HPDE6-E6E7 (cell line): ENCODE results near the gene AMN1.

Source experiments
- DNase-seq: peaks from one replicate; pipeline ENCODE4 v3.0.0; 2011; ENCODE audit warnings: missing footprints; ENCODE audit errors: extremely low spot score

AMN1 gene

DNA sequence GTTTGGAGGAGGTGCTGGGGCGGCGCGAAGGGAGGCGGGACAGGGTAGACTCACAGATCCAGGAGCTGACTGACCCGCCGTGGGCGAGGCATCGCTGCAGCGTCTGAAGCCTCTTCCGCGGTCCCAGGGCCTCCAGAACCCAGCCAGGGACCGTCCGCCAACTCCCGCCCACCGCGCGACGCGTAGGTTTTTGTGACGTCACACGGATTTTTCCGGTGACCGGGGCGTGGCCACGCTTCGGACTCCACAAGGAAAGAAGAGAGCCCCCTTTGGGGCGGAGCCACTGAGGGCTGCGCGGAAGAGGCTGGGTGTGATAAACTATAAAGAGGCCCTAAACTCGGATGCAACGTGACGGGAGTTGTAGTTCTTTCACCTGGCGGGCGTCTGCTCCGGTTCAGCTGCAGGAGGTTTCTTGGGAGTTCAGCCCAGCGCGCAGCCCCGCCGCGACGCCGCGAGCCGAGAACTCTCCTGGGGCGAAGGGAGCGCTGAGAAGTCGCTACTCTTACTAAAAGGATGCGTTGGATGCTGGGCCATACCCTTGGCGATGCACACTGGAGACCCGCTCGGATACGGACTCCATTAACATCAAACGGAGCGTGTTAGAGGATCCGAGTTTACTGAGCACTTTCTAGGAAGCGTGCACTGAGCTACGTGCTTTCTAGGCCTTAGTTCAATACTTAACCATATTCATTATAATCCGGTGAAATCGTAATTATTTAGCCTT is at the start of gene AMN1:
TSS of gene AMN1 (minus strand) at position 105 of the 724 bp plus-strand sequence. CDS start at position 92, 13 bp downstream.
- peak; percentile 96 for DNase-seq

DNA sequence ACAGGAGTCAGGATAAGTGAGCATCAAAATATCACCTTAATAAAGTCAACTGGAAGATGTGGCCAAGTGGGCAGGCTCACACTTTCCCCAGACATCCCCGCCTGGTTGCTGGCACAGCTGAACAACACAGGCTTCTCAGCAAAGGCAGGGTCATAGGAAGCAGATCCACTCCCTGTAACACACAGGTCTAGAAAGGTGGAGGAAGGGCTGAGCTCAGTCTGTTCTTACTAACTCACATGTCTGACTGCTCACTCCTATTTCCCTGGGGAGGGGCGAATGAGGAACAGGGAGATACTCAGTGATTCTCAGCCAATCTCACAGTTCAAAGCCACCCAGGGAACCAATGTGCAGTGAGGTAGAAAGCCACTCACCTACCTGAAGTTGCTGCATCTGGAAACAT is 45.0 kb upstream of the AMN1 start:
- peak; percentile 5 for DNase-seq

DNA sequence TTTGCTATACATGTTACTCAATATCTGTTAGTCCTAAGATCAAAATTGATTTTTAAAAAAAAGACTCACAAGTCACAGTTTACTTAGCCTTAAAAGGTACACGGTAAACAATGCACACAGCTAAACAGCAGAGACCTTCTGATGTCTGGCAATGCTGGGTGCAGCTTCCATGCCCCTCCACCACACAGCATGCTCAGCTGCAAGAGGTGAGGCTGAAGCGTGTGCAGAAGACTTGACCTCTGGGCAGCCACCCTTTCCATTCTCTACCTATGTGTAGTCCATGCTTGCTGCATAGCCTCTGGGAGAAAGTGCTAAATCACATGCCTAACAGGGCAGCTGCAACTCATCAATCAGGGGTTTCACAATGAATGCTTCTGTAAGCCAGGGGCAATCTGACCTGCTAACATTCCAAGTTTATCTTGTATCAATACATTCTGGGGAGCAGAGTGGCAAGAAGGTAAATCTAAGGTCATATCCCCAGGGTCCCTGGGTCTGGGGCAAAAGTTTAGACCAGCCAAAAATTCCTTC is 44.5 kb upstream of the AMN1 start:
- DNase-seq = peak; percentile 6

DNA sequence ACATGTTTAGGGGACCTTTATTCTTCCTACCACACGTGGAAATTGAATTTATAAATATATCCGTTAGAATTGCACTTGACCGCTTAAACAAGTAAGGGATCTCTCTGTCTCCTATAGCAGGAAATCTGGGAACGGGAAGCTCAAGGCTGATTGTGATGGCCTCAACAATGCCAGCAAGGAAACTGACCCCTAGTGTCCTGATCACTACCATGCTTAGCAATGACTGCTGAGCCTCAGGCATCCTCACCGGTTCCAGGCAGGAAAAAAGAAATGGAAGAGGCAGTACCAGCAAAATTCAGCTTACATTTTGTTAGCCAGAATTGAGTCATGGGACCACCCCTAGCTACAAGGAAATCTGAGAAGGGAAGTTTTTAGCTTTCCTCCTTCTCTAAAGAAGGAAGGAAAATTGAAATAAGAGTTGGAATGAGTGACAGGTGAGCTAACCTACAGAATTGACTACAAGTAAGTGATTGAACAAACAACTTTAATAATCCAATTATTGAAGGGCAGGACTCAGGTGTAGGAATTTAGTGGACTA is 43.9 kb upstream of the AMN1 start:
- DNase-seq = no peak

DNA sequence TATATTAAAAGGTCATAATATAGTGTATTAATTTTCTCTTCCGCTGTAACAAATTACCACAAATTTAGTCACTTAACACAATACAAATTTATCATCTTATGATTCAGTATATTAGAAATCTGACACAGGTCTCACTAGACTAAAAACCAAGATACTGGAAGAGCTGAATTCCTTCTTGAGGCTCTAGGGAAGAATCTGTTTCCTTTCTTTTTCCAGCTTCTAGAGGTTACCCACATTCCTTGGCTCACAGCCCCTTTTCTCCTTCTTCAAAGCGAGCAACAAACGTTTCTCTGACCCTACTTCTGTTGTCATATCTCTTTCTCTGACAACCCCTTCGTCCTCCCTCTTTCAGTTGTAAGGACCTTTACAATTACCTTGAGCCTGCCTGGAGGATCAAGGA is 43.4 kb upstream of the AMN1 start:
- no peak for DNase-seq

DNA sequence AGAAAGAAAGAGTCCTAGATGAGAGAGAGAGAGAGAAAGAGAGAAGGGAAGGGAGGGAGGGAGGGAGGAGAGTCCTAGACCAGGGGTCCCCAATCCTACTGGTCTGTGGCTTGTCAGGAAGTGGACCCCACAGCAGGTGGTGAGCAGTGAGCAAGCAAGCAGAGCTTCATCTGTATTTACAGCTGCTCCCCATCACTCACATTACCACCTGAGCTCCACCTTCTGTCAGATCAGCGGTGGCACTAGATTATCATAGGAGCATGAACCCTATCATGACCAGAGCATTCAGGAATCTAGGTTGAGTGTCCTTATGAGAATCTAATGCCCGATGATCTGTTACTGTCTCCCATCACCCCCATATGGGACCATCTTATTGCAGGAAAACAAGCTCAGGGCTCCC is 39.2 kb upstream of the AMN1 start:
- DNase-seq = no peak

DNA sequence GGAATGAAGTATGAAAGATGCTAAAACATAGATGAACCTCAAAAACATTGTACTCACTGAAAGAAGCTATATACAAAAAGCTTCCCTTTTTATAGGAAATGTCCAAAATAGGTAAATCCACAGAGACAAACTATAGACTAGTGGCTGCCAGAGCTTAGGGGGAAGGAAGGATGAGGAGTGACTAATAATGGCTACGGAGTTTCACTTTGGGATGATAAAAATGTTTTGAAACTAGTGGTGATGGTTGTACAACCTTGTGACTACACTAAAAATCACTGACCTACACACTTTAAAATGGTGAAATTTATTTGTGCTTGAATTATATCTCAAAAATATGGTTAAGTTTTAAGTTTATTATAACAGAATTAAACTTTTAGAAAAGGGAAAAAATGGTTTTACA is 37.1 kb upstream of the AMN1 start:
- no peak for DNase-seq

DNA sequence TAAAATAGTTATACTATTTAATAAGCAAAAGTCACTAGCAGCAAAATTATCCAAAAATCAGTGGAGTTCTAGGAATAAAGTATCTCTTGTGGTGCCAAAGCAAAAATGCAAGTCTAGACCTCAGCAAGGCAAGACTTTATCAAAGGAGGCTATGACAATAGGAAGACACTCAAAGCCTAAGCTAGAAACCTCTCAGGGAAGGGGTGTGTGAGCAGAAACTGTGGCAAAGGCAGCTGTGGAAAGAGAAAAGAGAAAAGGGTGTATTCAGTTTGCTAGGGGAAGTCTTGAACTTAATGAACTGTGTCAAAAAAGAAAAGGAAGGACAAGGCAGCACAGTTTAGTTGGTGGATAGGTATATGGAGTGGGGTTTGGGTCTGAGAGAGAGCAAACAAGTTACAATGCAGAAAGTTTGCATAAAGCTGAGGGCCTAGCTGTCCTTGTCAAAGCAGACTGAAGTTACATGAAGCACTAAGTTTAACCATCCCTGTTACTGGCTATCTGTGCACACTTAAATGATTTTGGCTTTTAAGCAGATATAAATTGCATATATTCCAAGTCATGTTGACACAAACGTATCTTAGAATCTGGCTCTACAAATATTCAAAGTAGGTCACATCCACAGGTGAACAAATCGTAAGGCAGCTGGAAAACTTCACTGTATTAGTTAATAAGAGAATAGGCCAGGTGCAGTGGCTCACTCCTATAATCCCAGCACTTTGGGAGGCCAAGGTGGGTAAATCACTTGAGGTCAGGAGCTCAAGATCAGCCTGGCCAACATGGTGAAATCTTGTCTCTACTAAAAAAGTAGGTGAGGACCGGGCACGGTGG is 31.0 kb upstream of the AMN1 start:
- DNase-seq = no peak

DNA sequence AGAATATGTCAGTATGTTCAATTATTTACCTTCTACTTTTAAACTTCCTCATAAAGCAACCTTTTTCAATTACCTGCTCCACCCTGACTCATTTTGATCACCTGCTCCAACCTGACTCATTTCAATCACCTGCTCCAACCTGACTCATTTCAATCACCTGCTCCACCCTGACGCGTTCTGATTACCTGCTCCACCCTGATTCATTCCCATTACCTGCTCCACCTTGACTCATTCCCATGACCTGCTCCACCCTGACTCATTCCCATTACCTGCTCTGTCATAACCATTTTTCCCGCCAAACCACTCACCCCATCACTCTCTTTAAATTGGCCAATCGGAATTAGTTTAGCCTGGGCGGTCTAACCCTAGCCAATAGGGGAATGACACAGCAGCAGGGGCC is 29.5 kb upstream of the AMN1 start:
- DNase-seq = peak; percentile 11

DNA sequence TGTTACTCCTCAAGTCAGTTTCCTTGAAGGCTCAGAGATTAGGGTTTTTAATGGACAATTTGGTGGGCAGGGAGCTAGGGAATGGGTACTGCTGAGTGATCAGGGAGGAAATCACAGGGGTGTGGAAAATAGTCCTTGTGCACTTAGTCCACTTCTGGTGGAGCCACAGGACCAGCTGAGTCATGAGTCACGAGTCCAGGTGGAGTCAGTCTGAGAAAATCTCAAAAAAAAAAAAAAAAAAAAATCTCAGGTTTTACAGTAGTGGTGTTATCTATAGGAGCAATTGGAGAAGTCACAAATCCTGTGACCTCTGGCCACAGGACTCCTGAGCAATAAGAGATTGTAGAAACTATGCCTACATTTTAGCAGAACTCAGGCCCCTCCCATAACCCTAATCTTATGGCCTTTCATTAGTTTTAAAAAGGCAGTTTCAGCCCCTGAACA is 28.2 kb upstream of the AMN1 start:
- peak; percentile 44 for DNase-seq

DNA sequence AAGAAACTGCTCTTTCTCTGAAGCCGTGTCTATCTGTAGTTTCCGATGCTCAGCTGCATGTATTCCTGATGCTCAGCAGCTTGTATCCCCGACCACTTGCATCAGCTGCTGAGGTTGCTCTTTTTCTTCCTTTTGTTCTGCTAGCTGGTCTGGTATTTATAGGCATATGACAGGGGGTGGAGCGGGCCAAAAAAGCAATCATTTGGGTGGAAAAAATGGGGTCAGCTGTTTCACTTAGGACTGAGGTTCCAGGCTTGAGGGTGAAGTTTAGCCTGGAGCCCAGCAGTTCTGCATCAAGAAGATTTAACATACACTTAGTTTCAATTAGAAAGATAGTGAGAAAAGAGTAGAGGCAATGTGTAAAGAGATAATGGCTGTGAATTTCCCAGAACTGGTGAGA is 23.6 kb upstream of the AMN1 start:
- no peak for DNase-seq

DNA sequence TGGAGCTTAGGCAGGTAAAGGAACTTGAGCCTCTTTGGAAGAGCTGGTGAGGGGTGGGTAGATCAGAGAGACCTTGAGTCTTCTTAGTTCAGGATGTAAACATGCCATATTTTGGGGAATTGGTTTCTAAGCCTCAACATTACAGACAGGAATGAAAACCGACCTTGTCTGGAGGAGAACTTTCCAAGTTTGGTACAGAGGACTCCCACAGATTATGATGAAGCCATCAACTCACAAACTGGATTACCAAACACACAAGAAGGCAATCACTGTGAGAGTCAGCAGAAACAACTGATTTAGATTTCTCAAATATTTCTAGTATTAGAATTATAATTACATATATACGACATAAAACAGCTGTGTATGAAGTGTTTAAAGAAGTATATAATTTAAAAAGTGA is 22.3 kb upstream of the AMN1 start:
- no peak for DNase-seq

DNA sequence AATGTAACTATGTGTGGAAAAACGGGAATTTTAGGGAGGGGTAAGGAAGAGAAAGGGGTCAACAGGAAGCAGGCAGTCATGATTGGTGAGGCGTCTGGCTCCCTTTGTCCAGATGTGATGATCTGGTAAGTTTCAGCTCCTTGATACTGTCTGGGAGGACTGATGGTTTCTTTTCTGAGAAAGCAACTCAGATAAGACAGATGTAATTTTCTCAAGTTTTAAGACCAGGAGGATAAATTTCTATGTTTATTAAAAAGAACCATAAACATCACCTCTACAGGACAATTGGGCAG is 21.9 kb upstream of the AMN1 start:
- no peak for DNase-seq

DNA sequence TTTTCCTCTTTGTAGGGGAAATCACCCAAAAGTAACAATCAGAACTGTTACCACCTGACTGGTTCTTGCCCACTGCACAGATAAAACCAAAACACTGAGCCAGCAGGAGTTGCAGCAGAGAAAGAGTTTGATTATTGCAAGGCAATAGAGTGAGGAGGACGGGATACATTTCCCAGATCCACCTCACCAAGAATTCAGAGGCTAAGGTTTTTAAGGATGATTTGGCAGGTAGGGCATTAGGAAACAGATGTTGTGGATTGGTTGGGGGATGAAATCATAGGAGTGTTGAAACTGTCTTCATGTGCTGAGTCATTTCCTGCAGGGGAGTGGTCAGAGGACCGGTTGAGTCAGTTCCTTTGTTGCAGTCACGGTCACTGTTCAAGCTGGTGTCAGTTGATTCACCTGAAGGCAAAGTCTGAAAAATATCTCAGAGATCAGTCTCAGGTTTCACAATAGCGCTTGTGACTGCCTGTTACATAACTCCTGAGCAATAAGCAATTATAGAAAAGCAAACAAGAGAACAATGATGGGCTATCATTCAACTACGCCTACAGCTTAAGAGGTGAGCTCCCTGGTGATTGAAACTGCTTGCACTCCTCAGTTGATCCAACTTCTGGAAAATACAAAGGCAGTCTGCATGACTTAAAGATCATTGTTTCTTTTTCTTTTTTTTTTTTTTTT is 20.3 kb upstream of the AMN1 start:
- DNase-seq = peak; percentile 83

DNA sequence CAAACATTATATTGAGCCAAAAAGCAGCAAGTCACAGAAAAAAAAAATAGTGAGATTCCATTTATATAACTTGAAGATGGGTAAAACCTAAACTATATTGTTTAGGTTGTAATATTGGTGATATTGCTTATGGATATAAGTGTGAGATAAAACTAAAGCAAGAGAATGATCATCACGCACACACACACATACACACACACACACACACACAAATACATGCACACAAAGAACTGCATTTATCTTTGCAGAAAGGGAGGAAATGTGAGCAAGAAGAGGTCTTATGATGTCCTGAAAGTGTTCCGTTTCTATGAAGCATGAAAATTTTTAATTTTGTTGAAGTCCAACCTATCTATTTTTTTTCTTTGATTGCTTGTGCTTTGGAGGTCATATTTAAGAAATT is 16.4 kb upstream of the AMN1 start:
- no peak for DNase-seq

DNA sequence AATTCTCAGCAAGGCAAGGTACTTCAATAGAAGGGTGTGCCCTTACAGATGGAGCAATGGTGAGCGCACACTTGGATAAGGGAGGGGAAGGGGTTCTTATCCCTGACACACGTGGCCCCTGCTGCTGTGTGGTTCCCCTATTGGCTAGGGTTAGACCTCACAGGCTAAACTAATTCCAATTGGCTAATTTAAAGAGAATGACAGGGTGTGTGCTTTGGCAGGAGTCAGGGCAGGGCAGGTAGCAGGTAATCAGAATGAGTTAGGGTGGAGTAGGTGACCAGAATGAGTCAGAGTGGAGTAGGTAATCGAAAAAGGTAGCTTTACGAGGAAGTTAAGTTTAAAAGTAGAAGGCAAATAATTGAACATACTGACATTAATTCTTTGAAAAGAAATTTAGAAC is 15.5 kb upstream of the AMN1 start:
- DNase-seq = peak; percentile 14

DNA sequence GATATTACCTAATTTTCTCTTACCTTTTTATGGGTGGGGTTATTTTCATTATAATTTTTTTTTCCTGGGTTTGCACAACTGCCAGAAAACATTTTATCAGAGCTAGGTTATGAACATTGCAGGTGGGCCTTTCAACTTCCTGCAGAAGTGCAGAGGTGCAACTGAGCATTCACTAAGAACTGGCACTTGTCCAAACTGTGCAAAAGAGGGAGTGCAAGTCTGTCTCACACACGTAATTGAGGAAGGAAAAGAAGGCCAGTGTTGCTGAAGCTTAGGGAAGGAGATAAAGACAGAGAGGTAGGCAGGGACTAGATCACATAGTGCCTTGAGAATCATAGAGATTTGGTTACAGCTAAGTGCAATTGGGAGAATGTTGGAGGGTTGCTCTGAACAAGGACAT is 14.1 kb upstream of the AMN1 start:
- no peak for DNase-seq

DNA sequence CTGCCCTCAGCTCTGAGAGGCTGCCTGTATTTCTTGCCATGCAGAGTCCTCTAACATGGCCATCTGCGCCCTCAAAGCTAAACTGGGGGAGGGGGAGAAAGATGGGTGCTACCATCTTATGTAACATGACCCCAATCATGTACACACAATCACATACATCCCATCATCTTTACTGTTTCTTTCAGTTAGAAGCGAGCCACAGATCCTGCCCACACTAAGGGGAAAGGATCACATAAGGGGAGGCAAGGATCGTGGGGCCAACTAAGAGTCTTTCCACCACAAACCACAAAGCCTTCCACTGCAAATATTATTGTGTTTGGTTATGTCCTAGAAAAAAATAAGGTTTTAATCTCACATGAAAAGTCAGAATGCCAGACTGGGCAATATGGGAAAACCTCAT is 11.8 kb upstream of the AMN1 start:
- no peak for DNase-seq

DNA sequence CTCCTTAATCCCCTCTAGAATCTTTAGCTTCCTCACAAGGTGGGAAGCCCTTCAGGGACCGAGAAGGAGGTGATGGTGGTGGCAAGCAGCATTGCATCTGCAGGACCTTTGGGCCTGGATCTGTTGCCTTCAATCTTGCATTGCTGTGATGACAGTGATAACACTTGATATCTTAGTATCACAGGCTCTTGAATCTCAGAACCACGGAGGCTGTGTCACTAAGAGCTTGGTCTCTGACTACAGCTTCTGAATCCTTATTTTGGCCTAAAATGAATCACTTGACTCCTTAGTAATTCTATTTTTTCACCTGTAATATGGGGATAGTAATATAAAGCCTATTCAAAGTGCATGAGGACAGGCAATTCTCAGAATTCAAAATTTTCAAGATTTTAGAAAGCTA is 8.9 kb upstream of the AMN1 start:
- DNase-seq = no peak

DNA sequence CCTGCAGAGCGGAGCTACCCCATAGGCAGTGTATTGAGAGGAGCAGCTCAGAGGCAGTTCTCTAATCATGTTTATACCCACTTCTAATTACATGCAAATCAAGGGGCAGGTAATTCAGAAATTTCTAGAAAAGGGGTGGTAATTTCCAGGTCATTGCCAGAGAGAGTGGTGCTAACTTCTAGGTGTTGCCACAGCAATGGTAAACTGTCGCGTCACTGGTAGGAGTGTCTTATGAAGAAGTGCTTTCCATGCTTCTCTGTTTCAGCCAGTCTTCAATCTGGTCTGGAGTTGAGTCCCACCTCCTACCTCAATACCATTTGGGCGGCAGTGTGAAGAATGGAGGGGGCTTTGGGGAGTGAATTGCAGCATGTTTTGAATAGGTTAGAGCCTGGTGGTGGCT is 8.5 kb upstream of the AMN1 start:
- no peak for DNase-seq

DNA sequence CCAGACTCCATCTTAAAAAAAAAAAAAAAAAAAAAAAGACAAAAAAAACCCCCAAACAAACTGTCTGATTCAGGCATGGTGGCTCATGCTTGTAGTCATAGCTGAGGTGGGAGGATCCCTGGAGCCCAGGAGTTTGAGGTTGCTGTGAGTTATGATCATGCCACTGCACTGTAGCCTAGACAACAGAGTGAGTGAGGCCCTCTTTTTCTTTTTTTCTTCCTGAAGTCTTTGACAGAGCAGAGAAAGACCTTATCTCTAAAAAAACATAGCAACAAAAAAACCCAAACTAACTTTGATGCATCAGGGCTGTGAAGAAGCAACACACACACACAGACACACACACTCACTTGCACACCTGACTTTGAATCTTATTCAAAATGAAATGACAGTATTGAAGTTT is 7.7 kb upstream of the AMN1 start:
- no peak for DNase-seq
